Testis (tissue), 2 donors: ENCODE results near the gene HEATR5A.

Source experiments
- CTCF ChIP-seq, 3 experiments: fragments of 450-650 bp in 2 of 3; fragments of 200-600 bp in 1 of 3; sonication (generic) in 1 of 3; IDR thresholded peaks; one replicate each; pipeline ENCODE4 v1.5.1; 2016 to 2019; ENCODE audit warnings: antibody characterized with exemption in 3 of 3, mild to moderate bottlenecking in 2 of 3, moderate library complexity in 1 of 3
- POLR2A ChIP-seq: fragments of 450-650 bp; IDR thresholded peaks from one replicate; pipeline ENCODE4 v1.6.1; 2017; ENCODE audit warnings: antibody characterized with exemption, mild to moderate bottlenecking, moderate library complexity

- TF ChIP-seq CTCF (IDR thresholded peaks at IDR 0.05) (no peak), POLR2A (no peak)
These were observed 59.3 kb downstream of the HEATR5A start for GRCh38 chr14:31360919-31361662.
